GM18502 (cell line): ENCODE data around the gene HTT.
"Not testable (repeated sequence)": the region's sequence is repeated elsewhere in the genome, so short reads cannot be mapped to it uniquely, and the experiment has no call there.

Experiments
- ATAC-seq: cut with Tn5 transposase; IDR thresholded peaks from one replicate; pipeline ENCODE4 v1.9.1; 2021; ENCODE audit warnings: mild to moderate bottlenecking; ENCODE audit not compliant: unreplicated experiment, poor library complexity

Gene HTT

DNA sequence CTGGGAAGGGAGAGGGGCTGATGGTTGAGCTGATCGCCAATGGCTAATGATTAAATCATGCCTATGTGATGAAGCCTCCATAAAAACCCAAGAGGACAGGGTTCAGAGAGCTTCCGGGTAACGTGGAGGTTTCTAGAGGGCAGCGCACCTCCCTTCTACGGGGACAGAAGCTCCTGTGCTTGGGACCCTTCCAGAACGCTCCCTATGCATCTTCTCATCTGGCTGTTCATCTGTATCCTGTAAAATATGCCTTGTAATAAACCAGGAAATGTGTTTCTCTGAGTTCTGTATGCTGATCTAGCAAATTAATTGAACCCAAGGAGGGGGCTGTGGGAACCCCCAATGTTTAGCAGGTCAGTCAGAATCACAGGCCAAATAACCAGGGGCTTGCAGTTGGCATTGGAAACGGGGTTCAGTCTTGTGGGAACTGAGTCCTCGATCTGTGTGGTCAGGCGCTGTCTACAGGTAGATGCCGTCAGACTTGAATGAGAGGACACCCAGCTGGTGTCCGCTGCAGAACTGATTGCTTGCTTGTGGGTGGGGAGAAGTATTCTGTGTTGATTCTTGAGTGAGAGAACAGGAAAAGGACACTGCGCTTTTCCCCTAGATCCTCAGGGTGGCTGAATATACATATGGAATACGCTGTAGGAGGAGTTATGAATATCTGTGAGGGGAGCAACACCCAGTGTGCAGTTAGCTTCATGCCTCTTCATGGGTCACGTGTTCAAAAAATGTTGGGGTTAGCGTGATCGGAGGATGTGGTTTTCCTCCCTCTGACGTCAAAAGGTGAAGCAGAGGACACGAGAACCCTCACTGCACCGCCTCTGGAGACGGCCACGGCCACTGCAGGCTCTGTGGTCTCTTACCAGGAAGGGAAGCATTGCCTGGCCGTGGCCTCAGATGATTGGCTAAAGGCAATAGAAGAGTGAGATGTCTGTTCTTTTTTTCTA, 29.3 kb upstream of the HTT start:
- ATAC-seq, result no peak

DNA sequence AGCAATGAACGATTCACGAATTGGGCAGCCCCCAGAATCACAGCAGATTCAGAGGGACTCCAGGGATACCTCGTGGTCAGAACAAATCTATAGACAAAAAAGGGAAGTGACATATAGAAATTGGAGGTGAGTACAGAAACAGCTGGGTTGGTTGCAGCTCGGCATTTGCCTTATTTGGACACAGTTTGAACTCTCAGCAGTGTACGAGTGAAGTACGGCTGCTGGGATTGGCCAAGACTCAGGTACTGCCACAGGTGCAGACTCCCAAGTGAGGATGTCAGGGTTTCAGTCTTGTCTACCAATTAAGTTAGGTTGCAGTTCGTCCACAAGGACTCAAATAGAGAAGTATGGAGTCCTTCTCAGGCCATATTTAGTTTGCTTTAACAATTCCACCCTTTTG, 28.3 kb upstream of the HTT start:
- ATAC-seq, result no peak

DNA sequence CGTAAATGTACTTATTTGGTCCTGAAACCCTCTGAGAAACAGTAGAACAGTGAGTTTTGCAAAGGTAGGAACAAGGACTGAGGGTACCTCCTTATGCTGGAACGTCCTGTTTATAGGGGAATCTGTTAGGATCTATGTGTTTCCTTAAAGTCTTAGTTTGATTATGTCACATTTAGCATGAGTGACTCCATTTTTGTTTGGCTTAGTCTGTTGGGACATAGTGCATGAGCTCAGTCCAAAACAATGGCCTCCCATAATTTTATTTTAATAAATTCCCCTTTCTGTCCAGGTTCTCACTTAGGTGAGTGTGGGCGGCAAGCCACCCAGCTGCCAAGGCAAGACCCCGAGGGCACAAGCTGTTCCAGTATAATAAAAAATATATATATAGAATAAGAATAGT, 27.9 kb upstream of the HTT start:
- ATAC-seq, result no peak

DNA sequence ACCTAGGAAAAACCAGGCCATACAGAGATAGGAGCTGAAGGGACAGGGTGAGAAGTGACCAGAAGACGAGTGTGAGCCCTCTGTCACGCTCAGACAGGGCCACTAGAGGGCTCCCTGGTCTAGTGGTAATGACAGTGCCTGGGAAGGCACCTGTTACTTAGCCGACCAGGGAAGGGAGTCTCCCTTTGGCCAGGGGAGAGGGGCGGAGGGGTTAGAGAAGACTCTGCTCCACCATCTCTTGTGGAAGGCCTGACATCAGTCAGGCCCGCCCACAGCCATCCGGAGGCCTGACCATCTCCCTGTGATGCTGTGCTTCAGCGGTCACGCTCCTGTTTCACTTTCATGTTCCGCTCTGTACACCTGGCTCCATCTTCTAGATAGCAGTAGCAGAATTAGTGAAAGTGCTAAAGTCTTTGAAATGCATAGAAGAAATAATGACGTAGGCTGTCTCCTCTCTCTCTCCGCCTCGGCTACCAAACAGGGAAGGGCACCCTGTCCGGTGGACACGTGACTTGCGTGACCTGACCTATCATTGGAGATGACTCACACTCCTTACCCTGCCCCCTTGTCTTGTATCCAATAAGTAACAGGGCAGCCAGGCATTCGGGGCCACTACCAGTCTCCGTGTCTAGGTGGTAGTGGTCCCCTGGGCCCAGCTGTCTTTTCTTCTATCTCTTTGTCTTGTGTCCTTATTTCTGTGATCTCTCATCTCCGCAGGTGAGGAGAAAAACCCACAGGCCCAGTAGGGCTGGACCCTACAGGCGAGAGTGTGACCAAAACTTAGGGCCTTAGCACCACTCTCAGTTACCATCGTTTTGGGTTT, 26.8 kb upstream of the HTT start:
- ATAC-seq, result peak; percentile 94

DNA sequence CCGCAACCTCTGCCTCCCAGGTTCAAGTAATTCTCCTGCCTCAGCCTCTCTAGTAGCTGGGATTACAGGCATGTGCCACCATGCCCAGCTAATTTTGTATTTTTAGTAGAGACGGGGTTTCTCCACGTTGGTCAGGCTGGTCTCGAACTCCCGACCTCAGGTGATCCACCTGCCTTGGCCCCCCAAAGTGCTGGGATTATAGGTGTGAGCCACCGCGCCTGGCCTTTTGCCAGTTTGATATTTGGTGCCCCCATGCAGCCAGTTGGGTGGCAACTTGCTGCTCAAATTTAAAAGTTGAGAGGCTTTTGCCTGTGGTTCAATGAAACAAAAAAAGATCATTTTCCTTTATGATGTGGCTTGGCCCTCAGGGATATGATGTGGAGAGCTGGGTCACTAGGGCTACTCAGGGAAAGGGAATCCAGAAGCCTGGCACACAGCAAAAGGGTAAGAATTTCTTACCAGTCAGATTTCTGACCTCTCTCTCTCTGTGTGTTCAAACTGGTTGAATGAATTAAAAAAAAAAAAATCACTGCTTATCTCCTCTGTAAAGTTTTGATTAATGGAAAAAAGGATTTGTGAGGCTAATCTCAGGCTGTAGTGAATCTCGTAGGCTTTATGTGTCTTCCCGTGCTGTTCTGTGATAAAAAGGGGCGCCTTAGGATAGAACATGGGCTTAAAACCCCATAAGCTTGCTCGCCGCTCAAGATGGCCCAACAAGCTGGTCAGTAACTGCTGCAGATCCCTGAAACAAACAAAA, 23.2 kb upstream of the HTT start:
- ATAC-seq, result not testable (repeated sequence)

DNA sequence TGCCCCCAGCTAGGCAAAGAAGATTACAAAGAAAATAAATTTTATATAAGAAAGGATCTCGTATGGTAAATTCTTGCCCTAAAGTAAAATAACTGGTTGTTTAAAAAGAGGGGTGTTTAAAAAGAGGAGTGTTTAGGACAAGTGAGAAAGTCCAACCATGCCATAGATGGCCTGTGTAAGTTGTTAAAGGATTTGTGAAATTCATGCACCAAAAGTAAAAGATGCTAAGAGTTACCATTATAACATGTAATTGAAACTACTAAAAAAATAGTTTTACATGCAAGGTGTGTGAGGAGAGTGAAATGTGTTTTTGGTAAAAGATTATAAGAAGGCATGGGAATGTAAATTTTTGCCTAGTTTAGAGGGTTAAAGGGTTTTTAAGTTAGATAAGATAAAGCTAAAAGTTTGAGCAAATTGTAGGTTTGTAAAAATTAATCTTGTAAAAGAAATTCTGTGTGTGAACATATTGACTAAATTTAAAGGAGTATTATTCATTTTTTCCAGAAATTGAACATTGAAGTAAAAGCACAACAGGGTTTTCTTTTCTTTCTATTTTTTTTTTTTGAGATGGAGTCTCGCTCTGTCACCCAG, 20.2 kb upstream of the HTT start:
- no peak for ATAC-seq

DNA sequence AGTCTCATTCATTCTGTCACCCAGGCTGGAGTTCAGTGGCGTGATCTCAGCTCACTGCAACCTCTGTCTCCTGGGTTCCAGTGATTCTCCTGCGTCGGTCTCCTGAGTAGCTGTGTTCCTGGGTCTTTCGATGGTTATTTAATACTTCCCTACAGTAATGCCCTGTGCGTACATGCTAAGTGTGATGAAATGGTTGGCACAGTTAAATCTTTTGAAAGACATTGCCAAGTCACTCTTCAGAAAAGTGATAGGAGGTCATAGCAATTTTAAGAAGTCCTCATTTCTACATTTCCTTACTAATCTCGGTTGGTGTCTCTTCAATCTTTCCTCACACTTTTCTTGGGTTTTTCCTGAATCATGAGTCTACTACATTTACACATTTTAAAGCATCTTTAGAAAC, 14.5 kb upstream of the HTT start:
- ATAC-seq, result no peak

DNA sequence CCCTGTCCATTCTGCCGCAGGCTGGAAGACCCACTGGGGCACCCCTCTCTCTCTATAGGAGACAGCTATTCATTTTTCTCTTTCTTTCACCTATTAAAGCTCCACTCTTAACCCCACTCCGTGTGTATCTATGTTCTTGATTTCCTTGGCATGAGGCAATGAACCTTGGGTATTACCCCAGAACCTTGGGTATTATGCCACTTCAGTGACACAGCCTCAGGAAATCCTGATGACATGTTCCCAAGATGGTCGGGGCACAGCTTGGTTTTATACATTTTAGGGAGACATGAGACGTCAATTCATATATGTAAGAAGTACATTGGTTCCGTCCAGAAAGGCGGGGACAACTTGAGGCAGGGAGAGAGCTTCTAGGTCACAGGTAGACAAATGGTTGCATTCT, 13.5 kb upstream of the HTT start:
- ATAC-seq, result no peak

DNA sequence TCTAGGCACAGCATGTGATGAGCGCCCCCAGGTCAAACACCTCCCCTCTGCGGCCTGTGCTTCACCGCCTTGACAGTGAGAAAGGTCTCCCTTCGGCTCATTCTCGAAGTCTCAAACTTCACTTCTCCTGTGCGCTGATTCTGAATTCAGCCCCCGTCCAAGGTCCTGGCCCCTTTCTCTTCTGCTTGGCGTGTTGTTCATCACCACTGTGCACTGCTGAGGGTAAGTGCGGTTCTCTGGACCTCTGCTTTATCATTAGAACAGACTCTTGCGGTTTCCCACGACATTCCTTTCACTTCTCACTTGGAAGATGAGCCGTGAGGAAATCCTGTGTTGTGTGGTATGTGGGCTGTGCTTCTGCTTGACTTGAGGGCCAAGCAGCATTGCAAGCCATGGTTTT, 12.0 kb upstream of the HTT start:
- no peak for ATAC-seq

DNA sequence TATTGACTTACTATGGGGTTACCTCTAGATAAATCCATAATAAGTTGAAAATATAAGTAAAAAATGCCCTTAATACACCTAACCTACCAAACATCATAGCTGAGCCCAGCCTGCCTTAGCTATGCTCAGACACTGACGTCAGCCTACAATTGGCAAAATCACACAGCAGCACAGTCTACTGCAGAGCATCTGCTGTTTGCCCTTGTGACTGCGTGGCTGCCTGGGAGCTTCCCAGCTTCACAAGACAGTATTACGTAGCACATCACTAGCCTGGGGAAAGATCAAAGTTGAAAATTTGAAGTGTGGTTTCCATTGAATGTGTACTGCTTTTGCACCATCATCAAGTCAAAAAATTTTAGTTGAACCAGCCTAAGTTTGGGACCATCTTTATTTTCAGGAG, 8.9 kb upstream of the HTT start:
- ATAC-seq, result no peak

DNA sequence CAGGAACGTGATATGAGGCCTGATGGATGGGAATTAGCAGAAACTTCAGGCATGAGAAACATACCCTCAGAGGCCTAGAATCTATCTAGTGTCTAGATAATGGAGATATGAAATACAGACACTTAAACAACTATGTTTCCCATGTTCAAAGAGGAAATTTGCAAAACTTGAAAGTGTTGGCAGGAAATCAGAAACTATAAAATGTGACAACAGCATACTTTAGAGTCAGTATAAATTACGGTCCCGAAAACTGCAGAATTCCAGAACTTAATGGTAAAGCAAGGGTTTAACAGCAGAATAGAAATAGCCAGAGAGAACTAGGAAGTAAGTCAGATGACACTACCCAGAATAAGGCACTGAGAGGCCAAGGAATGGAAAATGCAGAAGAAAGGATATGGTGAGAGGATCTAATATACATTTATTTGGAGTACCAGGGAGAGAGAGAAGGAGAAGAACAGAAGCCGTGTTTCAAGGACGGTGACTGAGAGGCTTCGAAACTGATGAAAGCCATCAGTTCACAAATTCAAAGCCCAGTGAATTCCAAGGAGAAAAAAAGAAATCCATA, 7.6 kb upstream of the HTT start:
- no peak for ATAC-seq

DNA sequence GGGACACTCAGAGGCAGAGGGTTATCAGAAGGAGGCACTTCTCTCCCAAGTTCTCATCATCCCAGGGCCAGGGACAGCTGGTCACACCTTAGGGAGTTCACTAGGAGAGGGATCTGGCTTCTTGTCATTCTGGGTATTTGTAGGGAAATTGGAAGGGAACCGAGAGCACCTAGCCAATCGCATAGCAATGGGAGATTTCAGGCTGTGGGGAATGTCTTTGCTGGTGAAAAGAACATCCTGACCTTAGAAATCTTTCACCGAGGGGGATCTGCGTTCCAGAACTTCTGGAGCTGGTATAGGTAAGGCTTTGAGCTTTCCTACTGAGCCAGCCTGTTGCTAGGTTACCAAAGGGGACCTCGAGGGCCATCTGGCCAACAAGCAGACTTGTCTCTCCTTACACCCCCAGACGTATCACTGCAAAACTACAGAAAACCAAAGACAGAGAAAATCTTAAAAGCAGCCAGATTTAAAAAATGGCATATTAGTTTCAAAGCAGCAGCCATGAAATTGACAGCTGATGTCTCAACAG, 6.9 kb upstream of the HTT start:
- ATAC-seq, result no peak

DNA sequence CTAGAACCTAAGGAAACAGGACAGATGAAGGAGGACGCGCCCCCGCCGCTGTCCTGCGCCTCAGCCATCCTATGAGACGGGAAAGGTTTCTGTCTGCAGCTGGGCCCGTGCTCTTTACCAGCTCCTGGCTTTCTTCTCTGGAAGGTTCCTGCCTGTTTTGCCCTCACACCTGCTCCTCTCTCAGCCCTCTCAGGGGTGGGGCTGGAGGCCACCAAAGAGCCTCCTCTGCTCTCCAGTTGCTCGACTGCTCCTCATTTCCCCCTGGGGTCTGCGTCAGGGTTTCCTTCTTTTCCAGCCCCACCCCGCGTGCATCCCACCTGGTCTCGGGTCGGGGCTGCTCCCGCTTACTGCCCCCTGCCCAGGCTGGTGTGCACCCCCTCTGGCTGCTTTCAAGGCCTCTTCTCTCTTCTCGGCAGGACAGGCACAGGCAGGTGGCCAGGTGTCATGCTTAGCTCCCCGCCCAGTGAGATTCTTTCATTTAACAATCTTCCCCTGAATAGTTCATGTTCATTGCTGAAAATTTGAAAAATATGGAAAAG, 4.8 kb upstream of the HTT start:
- no peak for ATAC-seq

DNA sequence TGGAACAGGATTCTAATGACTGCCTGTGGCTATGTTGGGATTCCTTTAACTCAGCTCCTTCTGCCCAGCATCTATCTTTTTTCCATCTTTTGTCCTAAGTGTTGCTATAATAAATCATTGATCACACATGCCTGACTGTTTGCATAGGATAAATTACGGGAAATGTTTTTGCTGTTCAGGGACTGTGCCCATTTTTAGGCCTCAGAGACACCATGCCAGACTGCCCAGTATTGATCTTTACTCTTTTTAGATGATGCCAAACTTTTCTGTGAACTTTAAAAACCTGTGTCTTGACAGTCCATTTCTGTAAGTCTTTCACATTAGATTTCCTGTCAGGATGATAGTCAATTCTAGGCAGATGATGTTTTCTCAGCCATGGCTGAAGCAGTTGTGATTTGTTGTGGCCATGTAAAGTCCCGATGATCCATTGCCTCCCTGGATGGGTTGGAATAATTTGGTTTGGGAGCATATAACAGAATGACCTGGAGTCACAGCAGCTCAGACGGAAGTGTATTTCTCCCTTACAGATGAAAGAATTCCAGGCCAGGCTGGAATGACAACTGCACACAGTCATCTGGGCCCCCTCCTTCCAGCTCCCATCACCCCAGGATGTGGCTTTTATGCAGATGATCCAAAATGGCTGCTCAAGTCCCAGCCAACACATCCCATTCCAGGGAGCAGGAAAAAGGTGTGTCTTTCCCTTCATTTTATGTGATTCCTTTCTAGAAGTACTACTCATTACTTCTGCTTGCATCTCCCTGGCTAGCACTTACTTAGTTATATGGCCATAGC, 3.6 kb upstream of the HTT start:
- no peak for ATAC-seq

DNA sequence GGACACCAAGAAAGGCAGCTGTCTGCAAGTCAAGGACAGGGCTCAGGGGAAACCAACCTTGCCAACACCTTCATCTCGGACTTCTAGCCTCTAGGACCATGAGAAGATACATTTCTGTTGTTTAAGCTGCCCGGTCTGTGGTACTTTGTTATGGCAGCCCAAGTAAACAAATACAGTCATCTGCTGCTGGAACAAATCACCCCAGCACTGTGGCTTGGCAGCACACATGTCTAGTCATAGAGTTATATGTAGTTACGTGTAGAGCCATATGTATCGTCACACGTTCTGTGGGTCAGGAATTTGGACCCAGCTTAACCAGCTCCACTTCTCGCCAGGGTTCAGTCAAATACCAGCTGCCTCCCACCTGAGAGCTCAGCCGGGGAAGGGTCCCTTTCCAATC, 2.7 kb upstream of the HTT start:
- ATAC-seq, result no peak

DNA sequence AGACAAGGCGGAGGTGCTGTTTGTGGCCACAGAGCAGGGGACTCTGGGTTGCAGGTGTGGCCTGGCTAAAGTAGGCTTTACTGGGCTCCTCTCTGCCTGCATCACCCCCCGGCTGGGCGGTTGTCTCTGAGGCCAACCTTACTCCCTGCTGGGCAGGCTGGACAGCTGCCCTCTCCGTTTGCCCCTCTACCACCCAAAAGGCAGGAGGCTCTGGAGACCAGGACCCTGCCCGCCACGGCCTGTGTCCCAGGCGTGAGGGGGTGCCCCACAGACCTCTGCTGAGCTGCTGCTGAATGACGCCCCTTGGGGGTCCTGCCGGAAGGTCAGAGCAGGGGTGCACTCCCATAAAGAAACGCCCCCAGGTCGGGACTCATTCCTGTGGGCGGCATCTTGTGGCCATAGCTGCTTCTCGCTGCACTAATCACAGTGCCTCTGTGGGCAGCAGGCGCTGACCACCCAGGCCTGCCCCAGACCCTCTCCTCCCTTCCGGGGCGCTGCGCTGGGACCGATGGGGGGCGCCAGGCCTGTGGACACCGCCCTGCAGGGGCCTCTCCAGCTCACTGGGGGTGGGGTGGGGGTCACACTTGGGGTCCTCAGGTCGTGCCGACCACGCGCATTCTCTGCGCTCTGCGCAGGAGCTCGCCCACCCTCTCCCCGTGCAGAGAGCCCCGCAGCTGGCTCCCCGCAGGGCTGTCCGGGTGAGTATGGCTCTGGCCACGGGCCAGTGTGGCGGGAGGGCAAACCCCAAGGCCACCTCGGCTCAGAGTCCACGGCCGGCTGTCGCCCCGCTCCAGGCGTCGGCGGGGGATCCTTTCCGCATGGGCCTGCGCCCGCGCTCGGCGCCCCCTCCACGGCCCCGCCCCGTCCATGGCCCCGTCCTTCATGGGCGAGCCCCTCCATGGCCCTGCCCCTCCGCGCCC, 1.1 kb upstream of the HTT start:
- peak; percentile 29 for ATAC-seq

DNA sequence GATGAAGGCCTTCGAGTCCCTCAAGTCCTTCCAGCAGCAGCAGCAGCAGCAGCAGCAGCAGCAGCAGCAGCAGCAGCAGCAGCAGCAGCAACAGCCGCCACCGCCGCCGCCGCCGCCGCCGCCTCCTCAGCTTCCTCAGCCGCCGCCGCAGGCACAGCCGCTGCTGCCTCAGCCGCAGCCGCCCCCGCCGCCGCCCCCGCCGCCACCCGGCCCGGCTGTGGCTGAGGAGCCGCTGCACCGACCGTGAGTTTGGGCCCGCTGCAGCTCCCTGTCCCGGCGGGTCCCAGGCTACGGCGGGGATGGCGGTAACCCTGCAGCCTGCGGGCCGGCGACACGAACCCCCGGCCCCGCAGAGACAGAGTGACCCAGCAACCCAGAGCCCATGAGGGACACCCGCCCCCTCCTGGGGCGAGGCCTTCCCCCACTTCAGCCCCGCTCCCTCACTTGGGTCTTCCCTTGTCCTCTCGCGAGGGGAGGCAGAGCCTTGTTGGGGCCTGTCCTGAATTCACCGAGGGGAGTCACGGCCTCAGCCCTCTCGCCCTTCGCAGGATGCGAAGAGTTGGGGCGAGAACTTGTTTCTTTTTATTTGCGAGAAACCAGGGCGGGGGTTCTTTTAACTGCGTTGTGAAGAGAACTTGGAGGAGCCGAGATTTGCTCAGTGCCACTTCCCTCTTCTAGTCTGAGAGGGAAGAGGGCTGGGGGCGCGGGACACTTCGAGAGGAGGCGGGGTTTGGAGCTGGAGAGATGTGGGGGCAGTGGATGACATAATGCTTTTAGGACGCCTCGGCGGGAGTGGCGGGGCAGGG, 568 bp downstream of the HTT start:
- ATAC-seq, result no peak
